Activated CD8-positive, alpha-beta memory T cell treated with anti-CD3 and anti-CD28 coated beads for 4 hours (primary cell): ENCODE results near the gene SYT15.

Experiments used
- DNase-seq, 2 donors: peaks; one replicate each; pipeline ENCODE4 v3.0.0-alpha.2; 2020; ENCODE audit warnings: low read depth in 2 of 2

SYT15 gene

GRCh38 chr10:46544989-46545791 is 33.7 kb upstream of the SYT15 start:
- no peak for DNase-seq

- no peak for DNase-seq
Observed at GRCh38 chr10:46545861-46546590, 32.9 kb upstream of the SYT15 start.

- DNase-seq: no peak
Observed at GRCh38 chr10:46546591-46547540, 32.1 kb upstream of the SYT15 start.

GRCh38 chr10:46547541-46548497 is 31.1 kb upstream of the SYT15 start:
- no peak for DNase-seq

GRCh38 chr10:46548498-46549090 is 30.3 kb upstream of the SYT15 start:
- no peak for DNase-seq

GRCh38 chr10:46549171-46550075 is 29.5 kb upstream of the SYT15 start:
- no peak for DNase-seq

- DNase-seq: no peak
Observed at GRCh38 chr10:46550076-46550790, 28.7 kb upstream of the SYT15 start.

GRCh38 chr10:46550795-46551700 is 27.9 kb upstream of the SYT15 start:
- DNase-seq: no peak

GRCh38 chr10:46551701-46552525 is 27.0 kb upstream of the SYT15 start:
- DNase-seq: no peak

GRCh38 chr10:46552526-46553237 is 26.2 kb upstream of the SYT15 start:
- no peak for DNase-seq

- DNase-seq: no peak
Observed at GRCh38 chr10:46553238-46554049, 25.5 kb upstream of the SYT15 start.

GRCh38 chr10:46554166-46554781 is 24.7 kb upstream of the SYT15 start:
- no peak for DNase-seq

- DNase-seq: no peak
Observed at GRCh38 chr10:46555366-46555712, 23.6 kb upstream of the SYT15 start.

- no peak for DNase-seq
Observed at GRCh38 chr10:46555713-46556514, 23.0 kb upstream of the SYT15 start.
